Measurements from ENCODE around the gene PDCD11. TPM values are rescaled to one million over a fixed set of nuclear protein-coding genes. Genes with fewer than 3 reads are reported as not detected.

PDCD11 gene
- total RNA-seq, 2 donors from 2014 or later, result 10.7 to 23.0 TPM

- H3K36me3 ChIP-seq, result peaks cover 11% of the 10 kb centered on the region
- H3K27me3 ChIP-seq (replicated peaks; ENCODE audit: insufficient read depth), result no peaks in the 10 kb centered on the region
- H3K9me3 ChIP-seq, result no peaks in the 10 kb centered on the region
- no peak for TF ChIP-seq CTCF (IDR thresholded peaks at IDR 0.05)
- no peak overlapping the region for H3K27ac ChIP-seq
- H3K4me1 ChIP-seq (ENCODE audit: control insufficient read depth in 1 of 2, low read depth in 2 of 2), result peaks cover 22 to 26% of the 10 kb centered on the region in 2 donors
- no peak for ATAC-seq (ENCODE audit: insufficient number of reproducible peaks, low FRiP score, low read depth)
- H3K4me3 ChIP-seq, result no peak overlapping the region
- DNase-seq (ENCODE audit: low spot score), result no peak
Measured at GRCh38 chr10:103454026-103454425, 57.6 kb downstream of the PDCD11 start.

- ATAC-seq (ENCODE audit: insufficient number of reproducible peaks, low FRiP score, low read depth) (no peak), DNase-seq (ENCODE audit: low spot score) (no peak)
- no peak for TF ChIP-seq CTCF (IDR thresholded peaks at IDR 0.05)
- Histone ChIP-seq H3K27me3 (replicated peaks; ENCODE audit: insufficient read depth) (no peaks in the 10 kb centered on the region), H3K36me3 (no peaks in the 10 kb centered on the region), H3K4me3 (no peak overlapping the region), H3K27ac (no peak overlapping the region), H3K9me3 (no peaks in the 10 kb centered on the region), H3K4me1 (ENCODE audit: control insufficient read depth in 1 of 2, low read depth in 2 of 2) (peaks cover 11 to 14% of the 10 kb centered on the region in 2 donors)
Measured at GRCh38 chr10:103455235-103455634, 58.8 kb downstream of the PDCD11 start.

DNA sequence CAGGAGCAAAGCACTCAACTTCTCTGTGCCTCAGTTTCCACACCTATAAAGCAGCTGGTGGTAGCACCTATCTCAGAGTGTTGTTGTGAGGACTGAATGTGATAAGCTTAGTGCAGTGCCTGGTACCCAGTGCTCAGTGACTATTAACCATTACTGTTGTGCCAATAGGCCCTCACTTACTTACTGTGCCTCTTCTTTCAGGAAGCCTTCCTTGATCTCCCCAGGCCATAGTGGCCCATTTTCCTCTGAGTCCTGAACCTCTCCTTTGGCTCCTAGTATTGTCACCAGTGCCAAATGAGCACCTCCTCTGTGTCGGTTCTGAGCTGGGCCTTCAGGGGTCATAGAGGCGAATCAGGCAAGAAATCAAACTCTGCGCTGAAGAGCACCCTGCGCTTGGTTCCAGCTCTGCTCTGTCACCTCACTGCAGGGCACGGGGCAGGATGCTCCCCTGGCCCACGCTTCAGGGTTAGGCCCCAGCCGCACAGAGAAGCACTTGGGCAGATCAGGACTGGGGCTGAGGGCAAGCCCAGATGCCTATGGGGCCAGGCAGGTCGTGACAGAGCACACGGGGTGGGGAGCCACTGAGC lies 59.7 kb downstream of the PDCD11 start:
- no peak overlapping the region for H3K27ac ChIP-seq
- H3K9me3 ChIP-seq, result no peaks in the 10 kb centered on the region
- no peaks in the 10 kb centered on the region for H3K36me3 ChIP-seq
- DNase-seq (ENCODE audit: low spot score) (no peak), ATAC-seq (ENCODE audit: insufficient number of reproducible peaks, low FRiP score, low read depth) (no peak)
- TF ChIP-seq CTCF (IDR thresholded peaks at IDR 0.05), result no peak
- peaks cover 6 to 8% of the 10 kb centered on the region in 2 donors for H3K4me1 ChIP-seq (ENCODE audit: control insufficient read depth in 1 of 2, low read depth in 2 of 2)
- H3K4me3 ChIP-seq, result no peak overlapping the region
- no peaks in the 10 kb centered on the region for H3K27me3 ChIP-seq (replicated peaks; ENCODE audit: insufficient read depth)

DNA sequence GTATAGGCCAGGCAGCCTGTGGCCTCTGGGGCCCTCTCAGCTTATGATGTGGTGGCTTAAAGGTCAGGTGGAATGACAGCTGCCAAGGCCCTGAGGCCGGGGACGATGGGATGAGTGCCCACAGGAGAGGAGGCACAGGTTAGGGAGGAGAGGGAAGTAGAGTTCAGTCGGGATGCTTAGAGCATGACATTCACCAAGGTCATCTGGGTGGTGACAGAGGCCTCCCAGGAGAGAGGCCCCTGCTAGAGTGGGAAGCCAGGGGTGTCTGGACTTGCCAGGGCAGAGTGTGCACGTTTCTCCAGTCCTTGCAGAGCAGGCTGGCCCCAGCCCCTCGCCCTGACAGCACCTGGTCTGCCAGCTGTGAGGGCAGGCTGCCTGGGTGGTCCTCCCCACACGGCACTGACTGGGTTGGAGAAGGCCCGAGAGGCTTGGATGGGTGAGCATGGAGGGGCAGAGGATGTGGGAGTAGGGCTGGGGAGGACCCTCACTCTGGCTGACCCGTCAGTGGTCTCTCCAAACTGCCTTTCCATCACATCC lies 60.8 kb downstream of the PDCD11 start:
- Histone ChIP-seq H3K4me1 (ENCODE audit: control insufficient read depth in 1 of 2, low read depth in 2 of 2) (peaks cover 6 to 8% of the 10 kb centered on the region in 2 donors), H3K4me3 (no peak overlapping the region), H3K9me3 (no peaks in the 10 kb centered on the region), H3K27me3 (replicated peaks; ENCODE audit: insufficient read depth) (no peaks in the 10 kb centered on the region), H3K36me3 (no peaks in the 10 kb centered on the region), H3K27ac (no peak overlapping the region)
- TF ChIP-seq CTCF (IDR thresholded peaks at IDR 0.05), result no peak
- ATAC-seq (ENCODE audit: insufficient number of reproducible peaks, low FRiP score, low read depth) (no peak), DNase-seq (ENCODE audit: low spot score) (no peak)

DNA sequence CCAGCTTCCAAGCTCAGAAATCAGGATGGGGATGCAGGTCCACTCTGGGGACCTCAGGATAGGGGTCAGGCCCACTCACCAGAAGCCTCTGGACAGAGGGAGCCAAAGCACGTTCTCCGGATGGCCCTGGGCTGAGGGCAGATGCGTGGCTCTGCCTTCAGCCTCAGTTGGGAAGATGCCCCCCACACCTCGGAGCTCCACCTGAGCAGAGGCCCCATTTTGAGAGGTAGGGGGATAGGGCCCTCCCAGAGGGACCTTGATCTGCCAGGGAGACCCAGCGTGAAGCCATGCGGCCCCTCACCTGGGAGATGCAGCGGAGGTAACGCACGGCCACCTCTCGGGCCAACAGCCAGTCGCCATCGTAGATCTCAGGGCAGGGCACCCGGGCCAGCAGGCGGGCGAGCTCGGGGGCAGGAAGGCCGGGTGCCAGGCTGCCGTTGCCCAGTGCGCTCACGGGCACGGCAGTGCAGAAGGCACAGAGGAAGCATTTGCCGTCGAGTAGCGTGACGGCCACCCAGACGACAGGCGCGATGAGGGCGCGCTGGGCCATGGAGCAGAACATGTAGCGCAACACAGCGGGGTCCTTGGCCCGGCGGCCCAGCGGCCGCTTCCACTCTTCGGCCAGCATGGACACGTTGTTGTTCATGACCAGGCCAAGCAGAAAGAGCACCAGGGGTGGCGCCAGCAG lies 61.6 kb downstream of the PDCD11 start:
- no peaks in the 10 kb centered on the region for H3K9me3 ChIP-seq
- peaks cover 0 to under 1% of the 10 kb centered on the region in 2 donors for H3K4me1 ChIP-seq (ENCODE audit: control insufficient read depth in 1 of 2, low read depth in 2 of 2)
- TF ChIP-seq CTCF (IDR thresholded peaks at IDR 0.05), result no peak
- ATAC-seq (ENCODE audit: insufficient number of reproducible peaks, low FRiP score, low read depth) (no peak), DNase-seq (ENCODE audit: low spot score) (no peak)
- H3K4me3 ChIP-seq, result no peak overlapping the region
- no peaks in the 10 kb centered on the region for H3K27me3 ChIP-seq (replicated peaks; ENCODE audit: insufficient read depth)
- no peak overlapping the region for H3K27ac ChIP-seq
- H3K36me3 ChIP-seq, result no peaks in the 10 kb centered on the region

Measured in thoracic aorta (tissue), 2 donors.